Neural progenitor cell (in vitro differentiated cells): ENCODE measurements around the gene AHRR. TPM values are rescaled to one million over a fixed set of nuclear protein-coding genes. Genes with fewer than 3 reads are reported as not detected.
"Not testable (repeated sequence)": the region's sequence is repeated elsewhere in the genome, so short reads cannot be mapped to it uniquely, and the experiment has no call there.

Source experiments
- DNase-seq: peaks from one replicate; pipeline ENCODE4 v3.0.0-alpha.2; 2016; ENCODE audit warnings: low spot score
- H2AFZ ChIP-seq: fragments of 200-600 bp; sonication (generic); replicated peaks from 2 replicates; pipeline ENCODE4 v1.6.1; 2016; ENCODE audit warnings: antibody characterized with exemption
- H3F3A ChIP-seq: fragments of 200-600 bp; sonication (generic); 2 replicates; pipeline ENCODE4 v1.6.1; 2016; ENCODE audit warnings: antibody characterized with exemption, low read depth
- H3K27ac ChIP-seq: fragments of 200-600 bp; sonication (generic); 2 replicates; pipeline ENCODE4 v1.5.1; 2016; ENCODE audit warnings: mild to moderate bottlenecking
- H3K27me3 ChIP-seq: fragments of 200-600 bp; sonication (generic); 2 replicates; pipeline ENCODE4 v1.6.1; 2016; ENCODE audit warnings: mild to moderate bottlenecking, moderate library complexity
- H3K36me3 ChIP-seq: fragments of 200-600 bp; sonication (generic); 2 replicates; pipeline ENCODE4 v1.5.1; 2016
- H3K4me1 ChIP-seq: fragments of 200-600 bp; sonication (generic); 2 replicates; pipeline ENCODE4 v1.6.1; 2016; ENCODE audit warnings: mixed run types
- H3K4me2 ChIP-seq: fragments of 200-600 bp; sonication (generic); 2 replicates; pipeline ENCODE4 v1.6.1; 2016
- H3K4me3 ChIP-seq: fragments of 200-600 bp; sonication (generic); 2 replicates; pipeline ENCODE4 v1.5.1; 2016
- H3K79me2 ChIP-seq: fragments of 200-600 bp; sonication (generic); 2 replicates; pipeline ENCODE4 v1.6.1; 2016; ENCODE audit warnings: low read depth
- H3K9ac ChIP-seq: fragments of 200-600 bp; sonication (generic); 2 replicates; pipeline ENCODE4 v1.6.1; 2016
- H3K9me3 ChIP-seq: fragments of 200-600 bp; sonication (generic); 2 replicates; pipeline ENCODE4 v1.5.1; 2016; ENCODE audit warnings: low read depth
- H4K20me1 ChIP-seq: fragments of 200-600 bp; sonication (generic); 2 replicates; pipeline ENCODE4 v1.6.1; 2016; ENCODE audit warnings: low read depth
- H3K27ac Mint-ChIP-seq: 3 replicates; pipeline ENCODE4 v1.8.0; 2021; ENCODE audit warnings: mixed read lengths
- H3K27me3 Mint-ChIP-seq: 2 replicates; pipeline ENCODE4 v1.8.0; 2022; ENCODE audit warnings: low read depth, mild to moderate bottlenecking, inconsistent platforms, moderate library complexity, mixed read lengths; ENCODE audit not compliant: insufficient read depth
- H3K36me3 Mint-ChIP-seq: 3 replicates; pipeline ENCODE4 v1.8.0; 2021; ENCODE audit warnings: mixed read lengths
- H3K4me1 Mint-ChIP-seq: 3 replicates; pipeline ENCODE4 v1.8.0; 2021; ENCODE audit warnings: mixed read lengths
- H3K4me3 Mint-ChIP-seq: 3 replicates; pipeline ENCODE4 v1.8.0; 2021; ENCODE audit warnings: mild to moderate bottlenecking, moderate library complexity, mixed read lengths
- H3K9me3 Mint-ChIP-seq: 3 replicates; pipeline ENCODE4 v1.8.0; 2020; ENCODE audit warnings: mixed read lengths
- EZH2 ChIP-seq: fragments of 200-600 bp; sonication (generic); IDR thresholded peaks from 2 replicates; pipeline ENCODE4 v1.6.1; 2017; ENCODE audit warnings: antibody characterized with exemption, mild to moderate bottlenecking, moderate library complexity
- EZH2phosphoT487 ChIP-seq: fragments of 200-600 bp; sonication (generic); IDR thresholded peaks from 2 replicates; pipeline ENCODE4 v1.6.1; 2017; ENCODE audit warnings: antibody characterized with exemption
- total RNA-seq: library from RNA; depleted of rRNA; stranded (reverse); fragments of >200 nt; gene quantifications from 2 replicates; pipeline ENCODE4 v1.2.3, GENCODE V29; 2015; ENCODE audit warnings: low replicate concordance
- TF ChIP-seq, protein P1 (sequence below): fragments of 200-600 bp; sonication (generic); IDR thresholded peaks from 2 replicates; pipeline ENCODE4 v1.5.1; 2017; ENCODE audit warnings: antibody characterized with exemption, mild to moderate bottlenecking

AHRR gene
- total RNA-seq, 1 donor from 2014 or later: 0.34 TPM

DNA sequence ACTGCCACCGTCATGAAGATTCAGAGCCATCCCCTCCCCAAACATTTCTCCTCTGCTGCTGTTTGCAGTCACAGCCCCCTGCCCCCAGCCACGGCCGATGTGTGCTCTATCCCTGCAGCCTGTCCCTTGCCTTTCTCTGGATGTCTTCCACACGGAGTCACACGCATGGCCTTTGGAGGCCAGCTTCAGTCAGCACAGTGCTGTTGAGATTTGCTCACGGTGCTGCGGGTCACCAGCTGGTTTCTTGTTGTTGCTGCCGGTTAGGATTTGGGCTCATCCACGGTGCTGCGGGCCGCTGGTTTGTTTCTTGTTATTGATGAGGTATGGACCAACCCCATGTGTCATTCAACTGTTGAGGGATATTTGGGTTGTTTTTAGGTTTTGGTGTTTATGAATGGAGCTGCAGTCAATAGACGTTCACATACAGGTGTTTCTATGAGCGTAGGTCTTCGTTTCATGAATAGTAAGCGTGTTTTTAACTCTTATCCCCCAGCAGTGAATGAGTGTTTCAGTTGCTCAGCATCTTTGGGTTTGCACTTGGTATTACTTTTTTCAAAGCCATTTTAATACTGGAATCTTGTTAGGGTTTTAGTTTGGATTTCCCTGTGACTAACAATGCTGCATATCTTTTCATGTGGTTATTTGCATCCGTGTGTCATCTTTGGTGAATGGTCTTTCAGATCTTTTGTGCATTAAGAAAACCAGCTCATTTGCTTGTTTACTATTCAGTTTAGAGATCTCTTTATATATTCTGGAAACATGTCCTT, 57.6 kb downstream of the AHRR start:
- Histone ChIP-seq H4K20me1 (no peaks in the 10 kb centered on the region), H3K9me3 (no peaks in the 10 kb centered on the region), H3K27ac (no peak overlapping the region), H2AFZ (no peak overlapping the region), H3K9ac (no peak overlapping the region), H3K36me3 (no peaks in the 10 kb centered on the region), H3K4me2 (no peak overlapping the region), H3K79me2 (no peaks in the 10 kb centered on the region), H3K4me1 (no peaks in the 10 kb centered on the region), H3F3A (no peaks in the 10 kb centered on the region), H3K4me3 (no peak overlapping the region), H3K27me3 (peaks cover 22% of the 10 kb centered on the region)
- DNase-seq: no peak
- peaks cover 24% of the 10 kb centered on the region for H3K27me3 Mint-ChIP-seq
- H3K36me3 Mint-ChIP-seq: no peaks in the 10 kb centered on the region
- H3K9me3 Mint-ChIP-seq: peaks cover 12% of the 10 kb centered on the region
- peaks cover 3% of the 10 kb centered on the region for H3K4me1 Mint-ChIP-seq
- H3K4me3 Mint-ChIP-seq: no peak overlapping the region
- H3K27ac Mint-ChIP-seq: no peak overlapping the region
- TF ChIP-seq, protein P1, sequence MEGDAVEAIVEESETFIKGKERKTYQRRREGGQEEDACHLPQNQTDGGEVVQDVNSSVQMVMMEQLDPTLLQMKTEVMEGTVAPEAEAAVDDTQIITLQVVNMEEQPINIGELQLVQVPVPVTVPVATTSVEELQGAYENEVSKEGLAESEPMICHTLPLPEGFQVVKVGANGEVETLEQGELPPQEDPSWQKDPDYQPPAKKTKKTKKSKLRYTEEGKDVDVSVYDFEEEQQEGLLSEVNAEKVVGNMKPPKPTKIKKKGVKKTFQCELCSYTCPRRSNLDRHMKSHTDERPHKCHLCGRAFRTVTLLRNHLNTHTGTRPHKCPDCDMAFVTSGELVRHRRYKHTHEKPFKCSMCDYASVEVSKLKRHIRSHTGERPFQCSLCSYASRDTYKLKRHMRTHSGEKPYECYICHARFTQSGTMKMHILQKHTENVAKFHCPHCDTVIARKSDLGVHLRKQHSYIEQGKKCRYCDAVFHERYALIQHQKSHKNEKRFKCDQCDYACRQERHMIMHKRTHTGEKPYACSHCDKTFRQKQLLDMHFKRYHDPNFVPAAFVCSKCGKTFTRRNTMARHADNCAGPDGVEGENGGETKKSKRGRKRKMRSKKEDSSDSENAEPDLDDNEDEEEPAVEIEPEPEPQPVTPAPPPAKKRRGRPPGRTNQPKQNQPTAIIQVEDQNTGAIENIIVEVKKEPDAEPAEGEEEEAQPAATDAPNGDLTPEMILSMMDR: no peak
- TF ChIP-seq EZH2: no peak
- TF ChIP-seq EZH2phosphoT487: no peak

GRCh38 chr5:380701-381309, 59.3 kb downstream of the AHRR start:
- no peaks in the 10 kb centered on the region for H3K9me3 ChIP-seq
- H3F3A ChIP-seq: no peaks in the 10 kb centered on the region
- no peak overlapping the region for H3K27ac ChIP-seq
- H4K20me1 ChIP-seq: no peaks in the 10 kb centered on the region
- Mint-ChIP-seq H3K27me3 (peaks cover 20% of the 10 kb centered on the region), H3K4me1 (no peaks in the 10 kb centered on the region), H3K36me3 (no peaks in the 10 kb centered on the region), H3K27ac (no peak overlapping the region), H3K4me3 (no peak overlapping the region), H3K9me3 (peaks cover 17% of the 10 kb centered on the region)
- no peaks in the 10 kb centered on the region for H3K36me3 ChIP-seq
- H3K4me1 ChIP-seq: no peaks in the 10 kb centered on the region
- H2AFZ ChIP-seq: no peak overlapping the region
- H3K27me3 ChIP-seq: peaks cover 6% of the 10 kb centered on the region
- no peaks in the 10 kb centered on the region for H3K79me2 ChIP-seq
- no peak for TF ChIP-seq EZH2
- H3K4me2 ChIP-seq: no peak overlapping the region
- DNase-seq: no peak
- no peak overlapping the region for H3K9ac ChIP-seq
- H3K4me3 ChIP-seq: no peak overlapping the region

GRCh38 chr5:383066-383465, 61.6 kb downstream of the AHRR start:
- Mint-ChIP-seq H3K36me3 (no peaks in the 10 kb centered on the region), H3K27me3 (peaks cover 11% of the 10 kb centered on the region), H3K4me3 (no peak overlapping the region), H3K9me3 (peaks cover 22% of the 10 kb centered on the region), H3K27ac (no peak overlapping the region), H3K4me1 (no peaks in the 10 kb centered on the region)
- no peaks in the 10 kb centered on the region for H3K9me3 ChIP-seq
- H3K4me3 ChIP-seq: no peak overlapping the region
- no peaks in the 10 kb centered on the region for H3K4me1 ChIP-seq
- TF ChIP-seq, protein P1: no peak
- no peak for TF ChIP-seq EZH2phosphoT487
- no peak for TF ChIP-seq EZH2
- no peaks in the 10 kb centered on the region for H3F3A ChIP-seq
- H3K36me3 ChIP-seq: no peaks in the 10 kb centered on the region
- no peak overlapping the region for H3K4me2 ChIP-seq
- DNase-seq: no peak
- H4K20me1 ChIP-seq: no peaks in the 10 kb centered on the region
- no peaks in the 10 kb centered on the region for H3K79me2 ChIP-seq
- no peak overlapping the region for H2AFZ ChIP-seq
- H3K9ac ChIP-seq: no peak overlapping the region
- peaks cover 4% of the 10 kb centered on the region for H3K27me3 ChIP-seq
- no peak overlapping the region for H3K27ac ChIP-seq

GRCh38 chr5:383621-384020, 62.1 kb downstream of the AHRR start:
- Histone ChIP-seq H3K4me1 (no peaks in the 10 kb centered on the region), H3K27ac (no peak overlapping the region), H3K9me3 (no peaks in the 10 kb centered on the region), H3F3A (no peaks in the 10 kb centered on the region), H3K4me2 (no peak overlapping the region), H3K79me2 (no peaks in the 10 kb centered on the region), H2AFZ (no peak overlapping the region), H4K20me1 (no peaks in the 10 kb centered on the region), H3K4me3 (no peak overlapping the region), H3K27me3 (peaks cover 4% of the 10 kb centered on the region), H3K9ac (no peak overlapping the region), H3K36me3 (no peaks in the 10 kb centered on the region)
- H3K9me3 Mint-ChIP-seq: peaks cover 22% of the 10 kb centered on the region
- no peak overlapping the region for H3K27ac Mint-ChIP-seq
- no peaks in the 10 kb centered on the region for H3K4me1 Mint-ChIP-seq
- peaks cover 11% of the 10 kb centered on the region for H3K27me3 Mint-ChIP-seq
- H3K4me3 Mint-ChIP-seq: no peak overlapping the region
- no peak for DNase-seq
- TF ChIP-seq EZH2phosphoT487: no peak
- TF ChIP-seq, protein P1: no peak
- no peak for TF ChIP-seq EZH2
- no peaks in the 10 kb centered on the region for H3K36me3 Mint-ChIP-seq

DNA sequence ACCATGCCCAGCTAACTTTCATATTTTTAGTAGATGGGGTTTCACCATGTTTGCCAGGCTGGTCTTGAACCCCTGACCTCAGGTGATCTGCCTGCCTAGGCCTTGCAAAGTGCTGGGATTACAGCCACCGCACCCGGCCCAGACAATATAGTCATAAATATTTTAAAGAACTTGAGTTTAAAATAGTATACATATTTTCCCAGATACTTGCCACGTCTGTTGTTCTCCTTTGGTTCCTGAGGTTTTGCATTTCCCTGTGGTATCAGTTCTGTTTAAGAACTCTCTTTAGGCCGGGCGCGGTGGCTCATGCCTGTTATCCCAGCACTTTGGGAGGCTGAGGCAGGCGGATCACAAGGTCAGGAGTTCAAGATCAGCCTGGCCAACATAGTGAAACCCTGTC, 63.1 kb downstream of the AHRR start:
- not testable (repeated sequence) for DNase-seq, H3K4me3 Mint-ChIP-seq, H3K27me3 ChIP-seq, H3K9ac ChIP-seq, H3F3A ChIP-seq, H3K4me3 ChIP-seq, H3K4me1 ChIP-seq, H3K4me1 Mint-ChIP-seq, H3K36me3 ChIP-seq, H3K79me2 ChIP-seq, H3K9me3 ChIP-seq, H3K4me2 ChIP-seq, H3K27ac ChIP-seq, H3K27ac Mint-ChIP-seq, H4K20me1 ChIP-seq, H3K36me3 Mint-ChIP-seq, H2AFZ ChIP-seq
- Mint-ChIP-seq H3K27me3 (peaks cover 11% of the 10 kb centered on the region), H3K9me3 (peaks cover 22% of the 10 kb centered on the region)
